Kidney glomerular epithelial cell (primary cell): ENCODE measurements around the gene VWA5B2.

Source experiments
- DNase-seq: peaks from one replicate; lab custom pipeline; 2025; lab: John Stamatoyannopoulos, UW

The VWA5B2 gene

GRCh38 chr3:184229394-184230080, at the start of gene VWA5B2:
Gene VWA5B2 (plus strand): TSS chr3:184229585. CDS start chr3:184230529, 944 bp downstream.
- peak; percentile 27 for DNase-seq

- no peak for DNase-seq
Observed at GRCh38 chr3:184180165-184180564, 49.2 kb upstream of the VWA5B2 start.

- DNase-seq, result no peak
Observed at GRCh38 chr3:184181596-184181995, 47.8 kb upstream of the VWA5B2 start.

- DNase-seq, result no peak
Observed at GRCh38 chr3:184183679-184184078, 45.7 kb upstream of the VWA5B2 start.

GRCh38 chr3:184184546-184185230, 44.7 kb upstream of the VWA5B2 start:
- no peak for DNase-seq

- peak; percentile 94 for DNase-seq
Observed at GRCh38 chr3:184185461-184186183, 43.8 kb upstream of the VWA5B2 start.

- no peak for DNase-seq
Observed at GRCh38 chr3:184186184-184186901, 43.0 kb upstream of the VWA5B2 start, which contains the start of gene ABCF3. Gene ABCF3 (plus strand): TSS chr3:184186199. CDS start chr3:184186208, 9 bp downstream.

- no peak for DNase-seq
Observed at GRCh38 chr3:184186902-184187207, 42.5 kb upstream of the VWA5B2 start.

GRCh38 chr3:184188080-184188479, 41.3 kb upstream of the VWA5B2 start:
- no peak for DNase-seq

- DNase-seq, result no peak
Observed at GRCh38 chr3:184189421-184189820, 40.0 kb upstream of the VWA5B2 start.

GRCh38 chr3:184192889-184193288, 36.5 kb upstream of the VWA5B2 start:
- DNase-seq, result no peak

- DNase-seq, result no peak
Observed at GRCh38 chr3:184193991-184194539, 35.3 kb upstream of the VWA5B2 start.

- DNase-seq, result no peak
Observed at GRCh38 chr3:184196536-184196935, 32.8 kb upstream of the VWA5B2 start.

GRCh38 chr3:184198509-184198908, 30.9 kb upstream of the VWA5B2 start:
- DNase-seq, result no peak

- DNase-seq, result no peak
Observed at GRCh38 chr3:184200825-184201224, 28.6 kb upstream of the VWA5B2 start.

GRCh38 chr3:184203526-184203925, 25.9 kb upstream of the VWA5B2 start:
- no peak for DNase-seq

- no peak for DNase-seq
Observed at GRCh38 chr3:184209146-184209923, 20.1 kb upstream of the VWA5B2 start.

GRCh38 chr3:184211297-184211696, 18.1 kb upstream of the VWA5B2 start:
- no peak for DNase-seq

- DNase-seq, result no peak
Observed at GRCh38 chr3:184211718-184212117, 17.7 kb upstream of the VWA5B2 start.

GRCh38 chr3:184218814-184219213, 10.6 kb upstream of the VWA5B2 start:
- no peak for DNase-seq

- no peak for DNase-seq
Observed at GRCh38 chr3:184222521-184222920, 6.9 kb upstream of the VWA5B2 start.
